DND-41 (cell line): Measurements from ENCODE around the gene ZNF813.

Experiments used
- ATAC-seq: fragments of 200-7000 bp; cut with Tn5 transposase; 3 replicates; pipeline ENCODE4 v1.9.1; 2021; ENCODE audit warnings: low read depth; ENCODE audit not compliant: insufficient read depth
- DNase-seq: peaks from one replicate; pipeline ENCODE4 v3.0.0-alpha.2; 2020
- H2AFZ ChIP-seq: 2 replicates; pipeline ENCODE4 v1.6.0; 2012; ENCODE audit warnings: low read depth, low read length
- H3K27ac ChIP-seq: 2 replicates; pipeline ENCODE4 v1.5.1; 2012; ENCODE audit warnings: low read length, inconsistent platforms
- H3K27me3 ChIP-seq: fragments of 200-600 bp; sonication (generic); 2 replicates; pipeline ENCODE4 v1.6.0; 2012; ENCODE audit warnings: low read length, mild to moderate bottlenecking, inconsistent platforms; ENCODE audit not compliant: insufficient read depth, poor library complexity
- H3K36me3 ChIP-seq: 2 replicates; pipeline ENCODE4 v1.5.1; 2012; ENCODE audit warnings: low read length, inconsistent platforms; ENCODE audit not compliant: insufficient read depth
- H3K4me1 ChIP-seq: 2 replicates; pipeline ENCODE4 v1.5.1; 2012; ENCODE audit warnings: mild to moderate bottlenecking, low read length; ENCODE audit not compliant: insufficient read depth
- H3K4me2 ChIP-seq: 2 replicates; pipeline ENCODE4 v1.6.0; 2012; ENCODE audit warnings: mild to moderate bottlenecking, moderate library complexity, low read length, inconsistent platforms; ENCODE audit not compliant: insufficient read depth
- H3K4me3 ChIP-seq, 2 experiments: fragments of 200-600 bp in 1 of 2; shearing (Covaris generic) in 1 of 2; 2 replicates each; pipeline ENCODE4 v1.5.1; 2012 to 2016; ENCODE audit warnings: inconsistent platforms in 2 of 2, low read length in 2 of 2, mild to moderate bottlenecking in 2 of 2, low read depth in 1 of 2, moderate library complexity in 1 of 2
- H3K79me2 ChIP-seq: 2 replicates; pipeline ENCODE4 v1.6.0; 2012; ENCODE audit warnings: low read length, inconsistent platforms; ENCODE audit not compliant: insufficient read depth
- H3K9ac ChIP-seq: 2 replicates; pipeline ENCODE4 v1.6.0; 2012; ENCODE audit warnings: low read depth, mild to moderate bottlenecking, inconsistent platforms, low read length, moderate library complexity
- H3K9me3 ChIP-seq: 2 replicates; pipeline ENCODE4 v1.5.1; 2012; ENCODE audit warnings: low read length, moderate library complexity, mild to moderate bottlenecking, inconsistent platforms; ENCODE audit not compliant: insufficient read depth, severe bottlenecking
- H4K20me1 ChIP-seq: 2 replicates; pipeline ENCODE4 v1.6.0; 2012; ENCODE audit warnings: low read length; ENCODE audit not compliant: insufficient read depth
- EZH2 ChIP-seq: IDR thresholded peaks from 3 replicates; pipeline ENCODE4 v1.6.1; 2012; ENCODE audit warnings: borderline replicate concordance, low read depth, mild to moderate bottlenecking, moderate library complexity, low read length, inconsistent platforms; ENCODE audit not compliant: severe bottlenecking
- TF ChIP-seq, protein P1 (sequence below): IDR thresholded peaks from 2 replicates; pipeline ENCODE4 v1.5.1; 2012; ENCODE audit warnings: borderline replicate concordance, low read length, moderate library complexity, mild to moderate bottlenecking; ENCODE audit not compliant: poor library complexity, severe bottlenecking; ENCODE audit errors: extremely low read depth

ZNF813 gene

DNA sequence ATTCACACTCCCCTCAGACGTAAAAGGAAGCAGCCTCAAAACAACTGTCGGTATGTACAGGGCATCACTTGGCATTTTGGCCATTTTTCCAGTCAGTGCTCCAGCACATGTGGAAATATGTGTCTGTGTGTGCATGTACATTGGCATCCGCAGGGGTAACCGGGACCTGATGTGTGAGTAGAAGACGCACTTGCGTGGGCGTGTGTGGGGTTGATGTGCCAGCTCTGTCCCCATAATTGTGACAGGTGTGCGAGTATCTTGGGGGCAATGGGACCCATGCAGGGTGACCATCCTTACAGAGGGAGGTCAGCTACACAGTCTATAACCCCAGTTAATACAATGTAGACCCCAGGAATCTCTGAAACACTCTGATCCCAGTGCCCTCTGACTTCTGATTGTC is 63.1 kb downstream of the ZNF813 start:
- DNase-seq, result no peak
- no peak overlapping the region for H3K27ac ChIP-seq
- H3K36me3 ChIP-seq, result peaks cover 36% of the 10 kb centered on the region
- no peak overlapping the region for H3K4me3 ChIP-seq
- no peaks in the 10 kb centered on the region for H3K4me1 ChIP-seq
- ATAC-seq, result no peak
- no peaks in the 10 kb centered on the region for H3K27me3 ChIP-seq
- no peak overlapping the region for H2AFZ ChIP-seq
- H4K20me1 ChIP-seq, result no peaks in the 10 kb centered on the region
- TF ChIP-seq, protein P1, sequence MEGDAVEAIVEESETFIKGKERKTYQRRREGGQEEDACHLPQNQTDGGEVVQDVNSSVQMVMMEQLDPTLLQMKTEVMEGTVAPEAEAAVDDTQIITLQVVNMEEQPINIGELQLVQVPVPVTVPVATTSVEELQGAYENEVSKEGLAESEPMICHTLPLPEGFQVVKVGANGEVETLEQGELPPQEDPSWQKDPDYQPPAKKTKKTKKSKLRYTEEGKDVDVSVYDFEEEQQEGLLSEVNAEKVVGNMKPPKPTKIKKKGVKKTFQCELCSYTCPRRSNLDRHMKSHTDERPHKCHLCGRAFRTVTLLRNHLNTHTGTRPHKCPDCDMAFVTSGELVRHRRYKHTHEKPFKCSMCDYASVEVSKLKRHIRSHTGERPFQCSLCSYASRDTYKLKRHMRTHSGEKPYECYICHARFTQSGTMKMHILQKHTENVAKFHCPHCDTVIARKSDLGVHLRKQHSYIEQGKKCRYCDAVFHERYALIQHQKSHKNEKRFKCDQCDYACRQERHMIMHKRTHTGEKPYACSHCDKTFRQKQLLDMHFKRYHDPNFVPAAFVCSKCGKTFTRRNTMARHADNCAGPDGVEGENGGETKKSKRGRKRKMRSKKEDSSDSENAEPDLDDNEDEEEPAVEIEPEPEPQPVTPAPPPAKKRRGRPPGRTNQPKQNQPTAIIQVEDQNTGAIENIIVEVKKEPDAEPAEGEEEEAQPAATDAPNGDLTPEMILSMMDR, result no peak
- no peak for TF ChIP-seq EZH2
- H3K9ac ChIP-seq, result no peak overlapping the region
- H3K4me2 ChIP-seq, result no peak overlapping the region
- H3K79me2 ChIP-seq, result peaks cover 6% of the 10 kb centered on the region; the same call in 1 of the 2 replicates
- peaks cover 1% of the 10 kb centered on the region for H3K9me3 ChIP-seq

DNA sequence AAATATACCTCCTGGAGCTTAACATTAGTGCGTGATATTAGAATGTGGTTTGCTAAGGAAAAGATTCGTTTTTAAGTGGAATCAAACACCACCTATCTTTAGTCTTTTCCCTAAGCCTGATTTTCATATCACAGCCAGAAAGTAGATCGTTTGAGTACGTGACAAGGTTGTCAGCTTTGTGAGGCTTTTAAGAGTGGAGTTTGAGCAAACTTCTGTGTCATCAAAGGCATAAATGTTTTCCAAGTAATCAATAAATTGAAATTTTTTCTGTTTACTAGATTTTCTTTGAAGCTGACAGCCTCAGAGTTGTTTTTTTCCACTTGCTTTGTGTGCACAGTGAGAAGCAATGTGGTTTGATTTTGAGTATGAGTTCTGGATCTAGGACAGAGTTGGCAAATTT is 63.9 kb downstream of the ZNF813 start:
- no peaks in the 10 kb centered on the region for H3K79me2 ChIP-seq
- no peaks in the 10 kb centered on the region for H3K27me3 ChIP-seq
- no peaks in the 10 kb centered on the region for H4K20me1 ChIP-seq
- no peak for TF ChIP-seq EZH2
- TF ChIP-seq, protein P1, result no peak
- no peaks in the 10 kb centered on the region for H3K4me1 ChIP-seq
- H3K9ac ChIP-seq, result no peak overlapping the region
- peaks cover 30% of the 10 kb centered on the region for H3K36me3 ChIP-seq
- no peak overlapping the region for H3K4me3 ChIP-seq
- DNase-seq (no peak), ATAC-seq (no peak)
- H2AFZ ChIP-seq, result no peak overlapping the region
- no peak overlapping the region for H3K27ac ChIP-seq
- H3K4me2 ChIP-seq, result no peak overlapping the region
- H3K9me3 ChIP-seq, result no peaks in the 10 kb centered on the region

DNA sequence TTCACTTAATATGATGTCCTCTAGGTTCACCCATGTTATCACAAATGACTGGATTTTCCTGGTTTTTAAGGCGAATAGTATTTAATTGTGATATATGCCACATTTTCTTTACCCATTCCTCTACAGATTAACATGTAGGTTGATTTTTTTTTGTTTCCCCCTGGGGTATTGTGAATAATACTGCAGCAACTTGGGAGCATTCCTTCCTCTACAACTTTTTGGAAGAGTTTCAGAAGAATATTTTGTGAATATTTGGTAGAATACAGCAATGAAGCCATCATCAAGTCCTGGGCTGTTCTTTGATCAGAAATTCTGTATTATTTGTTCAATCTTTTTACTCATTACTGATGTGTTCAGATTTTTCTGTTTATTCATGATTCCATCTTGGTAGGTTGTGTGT is 64.8 kb downstream of the ZNF813 start:
- no peaks in the 10 kb centered on the region for H3K27me3 ChIP-seq
- no peak overlapping the region for H3K27ac ChIP-seq
- no peak overlapping the region for H3K4me2 ChIP-seq
- no peak for DNase-seq
- H2AFZ ChIP-seq, result no peak overlapping the region
- H3K4me3 ChIP-seq, result no peak overlapping the region
- no peak for ATAC-seq
- H3K9me3 ChIP-seq, result no peaks in the 10 kb centered on the region
- H3K36me3 ChIP-seq, result peaks cover 27% of the 10 kb centered on the region
- H3K4me1 ChIP-seq, result peaks cover 7% of the 10 kb centered on the region
- H3K79me2 ChIP-seq, result no peaks in the 10 kb centered on the region
- H4K20me1 ChIP-seq, result no peaks in the 10 kb centered on the region
- H3K9ac ChIP-seq, result no peak overlapping the region
- no peak for TF ChIP-seq EZH2
- TF ChIP-seq, protein P1, result no peak

DNA sequence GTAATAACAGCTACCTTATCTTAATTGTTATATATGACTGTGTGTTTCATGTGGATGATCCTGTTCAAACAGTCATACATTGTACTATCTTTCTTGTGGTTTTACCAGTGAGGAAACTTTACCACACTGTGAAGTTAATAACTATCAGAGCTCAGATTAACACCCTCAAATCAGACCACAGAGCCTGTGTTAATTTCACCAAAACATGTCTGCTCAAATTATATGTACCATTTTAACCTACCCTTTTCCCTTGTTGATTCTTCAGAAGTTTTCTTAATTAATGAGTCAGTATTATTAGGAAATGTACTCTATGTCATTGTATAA is 68.7 kb downstream of the ZNF813 start:
- Histone ChIP-seq H3K4me1 (peaks cover 16% of the 10 kb centered on the region), H3K36me3 (peaks cover 30% of the 10 kb centered on the region), H3K9me3 (no peaks in the 10 kb centered on the region), H3K27ac (no peak overlapping the region), H2AFZ (no peak overlapping the region), H3K9ac (no peak overlapping the region), H3K79me2 (peaks cover 14% of the 10 kb centered on the region), H3K4me3 (no peak overlapping the region), H3K27me3 (no peaks in the 10 kb centered on the region), H4K20me1 (no peaks in the 10 kb centered on the region), H3K4me2 (no peak overlapping the region)
- DNase-seq, result no peak
- no peak for ATAC-seq
- no peak for TF ChIP-seq EZH2
- TF ChIP-seq, protein P1, result no peak
